CD4-positive, alpha-beta memory T cell (primary cell): ENCODE results near the gene RUVBL2. TPM values are rescaled to one million over a fixed set of nuclear protein-coding genes. Genes with fewer than 3 reads are reported as not detected.

Experiments
- CTCF ChIA-PET: fragments of 350-600 bp; sonication (Branson Sonifier 250); formaldehyde crosslinking; loops from one replicate; lab custom pipeline; 2021; ENCODE audit warnings: inconsistent platforms; ENCODE audit not compliant: partially characterized antibody; lab: Charles Lee
- POLR2A ChIA-PET: fragments of 350-600 bp; sonication (Branson Sonifier 250); formaldehyde crosslinking; loops from one replicate; lab custom pipeline; 2021; ENCODE audit not compliant: partially characterized antibody; lab: Charles Lee
- DNase-seq, 5 donors: peaks; one replicate each; pipeline versions ENCODE4 v3.0.0 to v3.0.0-alpha.2; 2020 to 2022; ENCODE audit warnings: mixed read lengths in 1 of 5
- H3K27ac ChIP-seq: one replicate; pipeline ENCODE4 v1.7.0; 2013; ENCODE audit warnings: low read depth, low read length
- H3K27me3 ChIP-seq: 2 replicates; pipeline ENCODE4 v1.7.0; 2013; ENCODE audit warnings: mild to moderate bottlenecking, low read length, moderate library complexity; ENCODE audit not compliant: insufficient read depth
- H3K36me3 ChIP-seq: 2 replicates; pipeline ENCODE4 v1.7.0; 2013; ENCODE audit warnings: mild to moderate bottlenecking, low read length, moderate library complexity; ENCODE audit not compliant: insufficient read depth
- H3K4me1 ChIP-seq: 2 replicates; pipeline ENCODE4 v1.7.0; 2013; ENCODE audit warnings: mild to moderate bottlenecking, low read length, moderate library complexity; ENCODE audit not compliant: insufficient read depth
- H3K4me3 ChIP-seq, 2 donors: one replicate each; pipeline ENCODE4 v1.7.0; 2013; ENCODE audit warnings: low read length in 2 of 2, mild to moderate bottlenecking in 1 of 2
- H3K9me3 ChIP-seq, 2 donors: one replicate each; pipeline ENCODE4 v1.7.0; 2013; ENCODE audit warnings: low read length in 2 of 2, control low read depth in 1 of 2; ENCODE audit not compliant: control insufficient read depth in 1 of 2
- H3K27ac Mint-ChIP-seq, 7 donors: one replicate each; pipeline ENCODE4 v1.8.0; 2020 to 2021; ENCODE audit warnings: mixed read lengths in 7 of 7, mild to moderate bottlenecking in 6 of 7, inconsistent platforms in 3 of 7, moderate library complexity in 3 of 7
- H3K27me3 Mint-ChIP-seq, 2 donors: one replicate each; pipeline ENCODE4 v1.8.0; 2020 to 2021; ENCODE audit warnings: mixed read lengths in 2 of 2
- H3K36me3 Mint-ChIP-seq, 2 donors: one replicate each; pipeline ENCODE4 v1.8.0; 2020 to 2021; ENCODE audit warnings: mixed read lengths in 2 of 2, inconsistent platforms in 1 of 2, mild to moderate bottlenecking in 1 of 2
- H3K4me1 Mint-ChIP-seq, 4 donors: one replicate each; pipeline ENCODE4 v1.8.0; 2020 to 2021; ENCODE audit warnings: mixed read lengths in 4 of 4, mild to moderate bottlenecking in 1 of 4
- H3K4me3 Mint-ChIP-seq, 8 donors: one replicate each; pipeline ENCODE4 v1.8.0; 2020 to 2021; ENCODE audit warnings: mixed read lengths in 8 of 8, mild to moderate bottlenecking in 7 of 8, moderate library complexity in 6 of 8, inconsistent platforms in 3 of 8
- H3K9me3 Mint-ChIP-seq, 8 donors: one replicate each; pipeline ENCODE4 v1.8.0; 2020 to 2021; ENCODE audit warnings: mixed read lengths in 8 of 8, mild to moderate bottlenecking in 5 of 8, inconsistent platforms in 3 of 8, moderate library complexity in 1 of 8
- intact Hi-C: fragments of 100-400 bp; cut with micrococcal nuclease; formaldehyde crosslinking; loops from one replicate; pipeline ENCODE4 v1.15.1; 2023
- polyA plus RNA-seq, 2 donors: library from polyadenylated mRNA; unstranded; fragments of 300-500 nt; fragmentation: Illumina TruSeq; gene quantifications; one replicate each; pipeline ENCODE4 v1.2.3, GENCODE V29; 2021
- total RNA-seq, 2 experiments: library from RNA; stranded (reverse); gene quantifications; one replicate each; pipeline ENCODE4 v1.2.3, GENCODE V29; 2021

Gene RUVBL2
- total and polyA plus RNA-seq, 4 experiments from 2014 or later: 27.9 to 51.9 (median 38.6) TPM

DNA sequence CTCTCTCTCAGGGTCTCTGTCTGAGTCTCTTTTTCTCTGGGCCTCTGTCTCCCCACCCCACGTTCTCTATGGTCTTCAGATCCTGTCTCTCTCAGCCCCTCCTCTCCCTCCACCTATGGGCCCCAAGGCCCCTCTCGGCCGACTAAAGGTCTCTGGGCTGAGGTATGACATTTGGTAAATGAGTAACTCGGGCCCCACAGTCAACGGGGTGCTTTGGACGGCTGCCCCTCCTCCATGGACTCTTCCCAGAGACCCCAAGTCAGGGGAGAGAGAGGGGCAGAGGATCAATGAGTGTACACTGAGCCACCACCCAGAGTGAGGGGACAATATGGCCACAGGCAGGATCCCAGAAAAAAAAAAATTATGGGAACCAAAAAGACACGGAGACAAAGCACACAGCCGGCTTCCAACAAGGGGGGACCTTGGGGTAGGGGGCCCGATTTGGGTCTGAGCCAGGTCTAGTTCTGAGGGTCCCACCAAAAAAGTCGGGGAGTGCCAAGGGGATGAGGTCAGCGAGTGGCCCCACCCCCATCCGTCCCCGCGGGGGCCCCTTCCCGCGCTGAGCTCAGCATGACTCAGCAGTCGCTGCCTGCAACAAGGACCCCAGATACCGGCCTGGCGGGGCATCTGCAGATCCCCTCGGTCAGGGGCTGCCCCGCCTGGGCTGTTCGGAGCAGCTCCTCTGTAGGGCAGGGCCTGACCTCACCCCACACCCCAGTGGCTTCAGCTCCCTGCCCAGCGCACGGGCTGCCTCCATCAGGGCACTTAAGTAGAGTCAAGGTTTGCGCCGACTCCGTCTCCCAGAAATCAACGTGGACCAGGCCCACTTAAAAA is 30.1 kb upstream of the RUVBL2 start:
- H3K36me3 Mint-ChIP-seq: peaks cover 13 to 26% of the 10 kb centered on the region in 2 donors
- POLR2A ChIA-PET: interaction anchor here (1.4 to 5.6 kb wide), 7 partner anchors 9 to 105 kb away, joined by 5 to 134 read pairs (median 22); partner anchors contain the start of genes BAX, DHDH, GYS1 and NUCB1

DNA sequence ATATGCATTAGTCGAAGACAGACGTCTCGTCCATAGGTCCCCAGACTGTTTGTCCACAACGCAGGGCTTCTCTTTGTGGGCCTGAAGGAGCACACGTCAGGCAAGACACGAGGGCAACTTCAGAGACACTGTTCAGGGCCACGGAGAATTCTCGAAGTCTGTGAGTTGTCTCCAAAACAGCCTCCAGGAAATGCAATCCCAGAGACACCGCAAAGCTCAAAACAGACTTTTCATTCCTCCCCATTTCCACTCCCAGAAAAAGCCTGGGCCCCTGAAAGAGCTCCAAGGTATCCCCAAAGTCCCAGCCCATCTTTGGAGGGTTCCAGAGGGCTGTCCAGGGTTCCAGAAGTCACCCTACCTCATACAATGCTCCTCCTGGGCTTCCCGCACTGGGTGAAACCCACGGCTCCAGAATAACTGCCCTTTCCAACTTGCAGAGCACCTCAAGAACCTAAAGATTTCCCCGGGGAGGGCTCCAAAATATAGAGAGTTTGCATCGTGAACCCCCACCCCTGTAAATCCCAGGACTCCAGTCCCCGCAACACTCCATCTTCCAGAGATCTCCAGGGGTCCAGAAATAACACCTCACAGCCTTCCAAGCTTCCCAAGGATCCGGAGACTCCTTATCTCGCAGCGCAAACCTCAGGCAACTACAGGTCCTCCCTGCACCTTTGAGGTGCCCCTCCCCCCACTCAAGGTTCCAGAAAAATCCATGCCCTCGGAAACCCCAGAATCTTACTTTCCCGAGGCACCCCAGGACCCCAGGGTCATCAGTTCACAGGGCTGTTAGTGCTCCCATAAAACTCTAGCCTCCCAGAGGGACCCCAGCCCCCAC is 29.3 kb upstream of the RUVBL2 start:
- peak overlapping the region; percentile 77 to 100 (median 96) for H3K4me3 Mint-ChIP-seq
- H3K27ac Mint-ChIP-seq: peak overlapping the region; percentile 77 to 98 (median 90)
- peaks cover 13 to 28% of the 10 kb centered on the region in 2 donors for H3K36me3 Mint-ChIP-seq
- DNase-seq: no peak
- H3K4me1 ChIP-seq: peaks cover 48% of the 10 kb centered on the region
- intact Hi-C loops: loop anchor here (1.0 to 5.0 kb wide), 5 partner anchors 10 to 317 kb away; partner anchors contain the start of genes BAX, CA11, DHDH and NUCB1
- H3K36me3 ChIP-seq: peaks cover 8% of the 10 kb centered on the region
- no peaks in the 10 kb centered on the region for H3K9me3 ChIP-seq
- H3K27me3 Mint-ChIP-seq: no peaks in the 10 kb centered on the region
- H3K27ac ChIP-seq: peak overlapping the region; percentile 58
- no peaks in the 10 kb centered on the region for H3K27me3 ChIP-seq
- peak overlapping the region; percentile 34 to 73 for H3K4me3 ChIP-seq
- peaks cover 30 to 67% (median 46%) of the 10 kb centered on the region in 4 donors for H3K4me1 Mint-ChIP-seq
- ChIA-PET POLR2A (interaction anchor here (0.9 to 5.6 kb wide), 16 partner anchors 10 to 677 kb away, joined by 3 to 134 read pairs (median 6); partner anchors contain the start of genes BAX, CA11, DHDH and GYS1), CTCF (interaction anchor here (0.7 to 3.4 kb wide), 2 partner anchors 29 to 176 kb away, joined by 3 to 20 read pairs; partner anchors contain the start of genes GYS1 and RUVBL2)
- H3K9me3 Mint-ChIP-seq: peaks cover 0 to 1% (median 0%) of the 10 kb centered on the region in 8 donors

More for the DNA sequence above, 30.1 kb upstream of the RUVBL2 start:
- Mint-ChIP-seq H3K9me3 (peaks cover 0 to 1% (median 0%) of the 10 kb centered on the region in 8 donors), H3K27me3 (no peaks in the 10 kb centered on the region), H3K4me1 (peaks cover 30 to 67% (median 46%) of the 10 kb centered on the region in 4 donors), H3K4me3 (peak overlapping the region; percentile 77 to 100 (median 96)), H3K27ac (peak overlapping the region; percentile 86 to 98 (median 91))
- H3K9me3 ChIP-seq: no peaks in the 10 kb centered on the region
- H3K27ac ChIP-seq: peak overlapping the region; percentile 58
- intact Hi-C loops: loop anchor here (2.0 kb wide), 2 partner anchors 31 to 63 kb away; partner anchors contain the start of genes DHDH and NUCB1
- CTCF ChIA-PET: no interaction called here
- H3K27me3 ChIP-seq: no peaks in the 10 kb centered on the region
- peak overlapping the region in 1 of 2 donors; percentile 34 for H3K4me3 ChIP-seq
- H3K4me1 ChIP-seq: peaks cover 48% of the 10 kb centered on the region
- peak in 2 of 5 donors; percentile 26 to 68 for DNase-seq
- H3K36me3 ChIP-seq: peaks cover 8% of the 10 kb centered on the region

DNA sequence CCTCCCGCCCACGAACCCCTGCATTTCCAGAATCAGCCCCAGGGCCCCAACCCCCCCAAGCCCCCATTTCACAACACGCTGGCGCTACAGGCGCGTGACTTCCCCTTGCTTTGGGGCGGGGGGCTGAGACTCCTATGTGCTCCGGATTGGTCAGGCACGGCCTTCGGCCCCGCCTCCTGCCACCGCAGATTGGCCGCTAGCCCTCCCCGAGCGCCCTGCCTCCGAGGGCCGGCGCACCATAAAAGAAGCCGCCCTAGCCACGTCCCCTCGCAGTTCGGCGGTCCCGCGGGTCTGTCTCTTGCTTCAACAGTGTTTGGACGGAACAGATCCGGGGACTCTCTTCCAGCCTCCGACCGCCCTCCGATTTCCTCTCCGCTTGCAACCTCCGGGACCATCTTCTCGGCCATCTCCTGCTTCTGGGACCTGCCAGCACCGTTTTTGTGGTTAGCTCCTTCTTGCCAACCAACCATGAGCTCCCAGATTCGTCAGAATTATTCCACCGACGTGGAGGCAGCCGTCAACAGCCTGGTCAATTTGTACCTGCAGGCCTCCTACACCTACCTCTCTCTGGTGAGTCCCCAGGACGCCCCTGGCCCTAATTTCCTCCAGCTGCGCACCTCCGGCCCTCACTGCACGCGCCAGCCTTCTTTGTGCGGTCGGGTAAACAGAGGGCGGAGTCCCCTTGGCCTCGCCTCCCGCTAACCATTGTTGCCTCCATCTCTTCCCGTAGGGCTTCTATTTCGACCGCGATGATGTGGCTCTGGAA is 28.5 kb upstream of the RUVBL2 start, which contains the start of gene FTL:
FTL (plus strand) TSS at position 270 of the 766 bp plus-strand sequence; CDS start at position 469, 199 bp downstream.
- peaks cover 30 to 67% (median 46%) of the 10 kb centered on the region in 4 donors for H3K4me1 Mint-ChIP-seq

DNA sequence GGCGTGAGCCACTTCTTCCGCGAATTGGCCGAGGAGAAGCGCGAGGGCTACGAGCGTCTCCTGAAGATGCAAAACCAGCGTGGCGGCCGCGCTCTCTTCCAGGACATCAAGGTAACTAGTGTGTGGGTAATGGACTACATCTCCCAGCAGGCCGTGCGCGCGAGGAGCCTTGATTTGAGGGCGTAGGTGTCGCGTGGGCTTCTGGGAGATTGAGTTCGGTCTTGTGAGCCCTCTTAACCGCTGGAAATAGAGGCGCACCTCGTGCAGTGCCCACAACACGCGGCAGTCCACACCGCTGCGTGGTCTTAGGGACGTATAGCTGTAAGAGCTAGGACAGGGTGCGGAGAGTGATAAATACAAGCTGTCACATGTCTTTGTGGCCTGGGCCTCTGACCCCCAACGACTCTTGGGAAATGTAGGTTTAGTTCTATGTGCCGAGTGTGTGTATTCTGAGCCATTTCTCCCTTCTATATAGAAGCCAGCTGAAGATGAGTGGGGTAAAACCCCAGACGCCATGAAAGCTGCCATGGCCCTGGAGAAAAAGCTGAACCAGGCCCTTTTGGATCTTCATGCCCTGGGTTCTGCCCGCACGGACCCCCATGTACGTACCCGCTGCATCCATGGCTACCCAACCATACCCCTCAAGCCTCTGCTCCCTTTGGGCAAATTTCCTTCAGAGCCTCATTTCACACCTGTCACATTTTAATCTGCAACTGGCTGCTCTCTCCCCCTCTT is 27.7 kb upstream of the RUVBL2 start:
- H3K27ac ChIP-seq: peak overlapping the region; percentile 64
- peaks cover 31 to 69% (median 49%) of the 10 kb centered on the region in 4 donors for H3K4me1 Mint-ChIP-seq
- intact Hi-C loops: loop anchor here (1.0 to 5.0 kb wide), 5 partner anchors 12 to 319 kb away; partner anchors contain the start of genes BAX, CA11, DHDH and NUCB1
- H3K36me3 Mint-ChIP-seq: peaks cover 16 to 36% of the 10 kb centered on the region in 2 donors
- DNase-seq: peak; percentile 88 to 95 (median 89)
- H3K4me3 Mint-ChIP-seq: peak overlapping the region; percentile 93 to 100 (median 96)
- H3K27me3 ChIP-seq: no peaks in the 10 kb centered on the region
- H3K4me1 ChIP-seq: peaks cover 48% of the 10 kb centered on the region
- H3K9me3 ChIP-seq: no peaks in the 10 kb centered on the region
- H3K4me3 ChIP-seq: peak overlapping the region; percentile 84 to 91
- peak overlapping the region; percentile 96 to 100 (median 97) for H3K27ac Mint-ChIP-seq
- no peaks in the 10 kb centered on the region for H3K27me3 Mint-ChIP-seq
- peaks cover 17% of the 10 kb centered on the region for H3K36me3 ChIP-seq
- H3K9me3 Mint-ChIP-seq: peaks cover 0 to 1% (median 0%) of the 10 kb centered on the region in 8 donors
- ChIA-PET CTCF (interaction anchor here (0.6 to 3.4 kb wide), 9 partner anchors 12 to 178 kb away, joined by 3 to 20 read pairs (median 4); partner anchors contain the start of genes GYS1, HSD17B14 and RUVBL2), POLR2A (interaction anchor here (0.7 to 5.6 kb wide), 27 partner anchors 11 to 963 kb away, joined by 3 to 134 read pairs (median 4); partner anchors contain the start of genes ATF5, BAX, CA11 and DHDH)

More for the DNA sequence above, 28.5 kb upstream of the RUVBL2 start, which contains the start of gene FTL:
- peak within 1 kb of the TSS; percentile 96 to 100 (median 97) for H3K27ac Mint-ChIP-seq
- POLR2A ChIA-PET: interaction anchor here (0.7 to 5.6 kb wide), 29 partner anchors 11 to 964 kb away, joined by 3 to 134 read pairs (median 4); partner anchors contain the start of genes ATF5, BAX, CA11 and DHDH
- peak; percentile 81 to 87 (median 85) for DNase-seq
- H3K4me3 Mint-ChIP-seq: peak within 1 kb of the TSS; percentile 93 to 100 (median 96)
- H3K4me3 ChIP-seq: peak within 1 kb of the TSS; percentile 84 to 91
- no peaks in the 10 kb centered on the region for H3K27me3 ChIP-seq
- CTCF ChIA-PET: interaction anchor here (0.6 to 3.4 kb wide), 5 partner anchors 11 to 129 kb away, joined by 3 to 20 read pairs (median 3); partner anchors contain the start of genes GYS1, HSD17B14 and RUVBL2
- peaks cover 43% of the 10 kb centered on the region for H3K4me1 ChIP-seq
- H3K36me3 Mint-ChIP-seq: peaks cover 13 to 32% of the 10 kb centered on the region in 2 donors
- H3K36me3 ChIP-seq: peaks cover 16% of the 10 kb centered on the region
- H3K27ac ChIP-seq: peak within 1 kb of the TSS; percentile 64
- intact Hi-C loops: loop anchor here (1.0 to 5.0 kb wide), 5 partner anchors 11 to 318 kb away; partner anchors contain the start of genes BAX, CA11, DHDH and NUCB1
- peaks cover 0 to 1% (median 0%) of the 10 kb centered on the region in 8 donors for H3K9me3 Mint-ChIP-seq
- no peaks in the 10 kb centered on the region for H3K9me3 ChIP-seq
- H3K27me3 Mint-ChIP-seq: no peaks in the 10 kb centered on the region

DNA sequence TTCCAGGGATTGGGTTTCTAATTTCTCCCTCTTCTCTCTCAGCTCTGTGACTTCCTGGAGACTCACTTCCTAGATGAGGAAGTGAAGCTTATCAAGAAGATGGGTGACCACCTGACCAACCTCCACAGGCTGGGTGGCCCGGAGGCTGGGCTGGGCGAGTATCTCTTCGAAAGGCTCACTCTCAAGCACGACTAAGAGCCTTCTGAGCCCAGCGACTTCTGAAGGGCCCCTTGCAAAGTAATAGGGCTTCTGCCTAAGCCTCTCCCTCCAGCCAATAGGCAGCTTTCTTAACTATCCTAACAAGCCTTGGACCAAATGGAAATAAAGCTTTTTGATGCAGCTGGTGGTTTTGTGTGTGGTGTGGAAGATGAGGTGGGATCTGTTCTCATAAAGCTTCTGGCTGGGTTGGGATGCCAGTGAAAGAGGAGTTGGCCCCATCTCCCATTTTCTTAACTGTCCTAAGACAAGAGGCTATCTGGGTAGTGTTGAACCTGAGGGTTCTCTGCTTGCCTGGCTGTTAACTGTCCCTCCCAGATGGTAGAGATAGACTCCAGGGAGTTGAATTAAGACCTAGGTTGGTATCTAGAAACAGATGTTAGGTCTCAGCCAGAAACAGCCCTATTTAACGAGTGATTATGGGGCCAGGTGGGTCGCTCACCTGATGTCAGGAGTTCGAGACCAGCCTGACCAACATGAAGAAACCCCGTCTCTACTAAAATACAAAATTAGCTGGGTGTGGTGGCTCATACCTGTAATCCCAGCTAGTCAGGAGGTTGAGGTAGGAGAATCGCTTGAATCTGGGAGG is 26.9 kb upstream of the RUVBL2 start:
- H3K4me1 Mint-ChIP-seq: peaks cover 33 to 64% (median 48%) of the 10 kb centered on the region in 4 donors
- H3K4me1 ChIP-seq: peaks cover 49% of the 10 kb centered on the region
- peak overlapping the region; percentile 84 to 91 for H3K4me3 ChIP-seq
- no peak for DNase-seq
- H3K36me3 Mint-ChIP-seq: peaks cover 19 to 39% of the 10 kb centered on the region in 2 donors
- no peaks in the 10 kb centered on the region for H3K9me3 ChIP-seq
- H3K4me3 Mint-ChIP-seq: peak overlapping the region; percentile 93 to 100 (median 96)
- no peaks in the 10 kb centered on the region for H3K9me3 Mint-ChIP-seq
- CTCF ChIA-PET: interaction anchor here (0.8 to 5.4 kb wide), 10 partner anchors 12 to 179 kb away, joined by 3 to 50 read pairs (median 4); partner anchors contain the start of genes GYS1, HSD17B14 and RUVBL2
- no peaks in the 10 kb centered on the region for H3K27me3 ChIP-seq
- H3K36me3 ChIP-seq: peaks cover 17% of the 10 kb centered on the region
- peak overlapping the region; percentile 64 for H3K27ac ChIP-seq
- peak overlapping the region in 6 of 7 donors; percentile 5 to 98 (median 96) for H3K27ac Mint-ChIP-seq
- intact Hi-C loops: loop anchor here (5.0 kb wide), 1 partner anchor 319 kb away; the partner anchor contains the start of gene CA11
- POLR2A ChIA-PET: interaction anchor here (0.9 to 5.6 kb wide), 21 partner anchors 8 to 962 kb away, joined by 3 to 134 read pairs (median 5); partner anchors contain the start of genes ATF5, BAX, DHDH and GYS1
- no peaks in the 10 kb centered on the region for H3K27me3 Mint-ChIP-seq
